ENCODE measurements around the gene DPYD. TPM values are rescaled to one million over a fixed set of nuclear protein-coding genes. Genes with fewer than 3 reads are reported as not detected.

Gene DPYD
- total RNA-seq, 2 donors from 2014 or later, result 11.1 to 11.5 TPM

DNA sequence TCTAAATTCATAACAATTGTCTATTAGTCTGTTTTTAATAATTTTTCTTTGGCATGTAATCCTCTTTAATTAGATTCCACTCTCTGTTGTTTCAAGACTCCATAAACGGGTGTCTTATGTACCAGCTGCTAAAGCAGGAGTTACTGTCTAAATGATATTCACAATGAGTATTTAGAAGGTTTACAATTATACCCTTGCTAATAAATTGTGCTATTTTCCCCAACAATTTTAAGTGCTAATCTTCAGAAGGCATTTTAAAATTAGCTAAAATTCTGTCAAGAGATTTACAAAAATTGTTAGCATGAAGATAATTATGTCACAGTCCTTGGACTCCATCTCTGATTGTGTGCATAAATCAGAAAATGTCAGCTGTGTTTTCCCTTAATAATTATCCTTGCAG lies 83.7 kb downstream of the DPYD start:
- Mint-ChIP-seq H3K9me3 (no peaks in the 10 kb centered on the region), H3K27ac (no peak overlapping the region), H3K36me3 (ENCODE audit: low read depth) (no peaks in the 10 kb centered on the region), H3K27me3 (no peaks in the 10 kb centered on the region), H3K4me1 (no peaks in the 10 kb centered on the region), H3K4me3 (no peak overlapping the region)
- no peak for ATAC-seq (replicated peaks)

- Mint-ChIP-seq H3K4me3 (no peak overlapping the region), H3K9me3 (no peaks in the 10 kb centered on the region)
- ATAC-seq (replicated peaks), result no peak
These were observed 85.9 kb downstream of the DPYD start for GRCh38 chr1:97834899-97835298.

DNA sequence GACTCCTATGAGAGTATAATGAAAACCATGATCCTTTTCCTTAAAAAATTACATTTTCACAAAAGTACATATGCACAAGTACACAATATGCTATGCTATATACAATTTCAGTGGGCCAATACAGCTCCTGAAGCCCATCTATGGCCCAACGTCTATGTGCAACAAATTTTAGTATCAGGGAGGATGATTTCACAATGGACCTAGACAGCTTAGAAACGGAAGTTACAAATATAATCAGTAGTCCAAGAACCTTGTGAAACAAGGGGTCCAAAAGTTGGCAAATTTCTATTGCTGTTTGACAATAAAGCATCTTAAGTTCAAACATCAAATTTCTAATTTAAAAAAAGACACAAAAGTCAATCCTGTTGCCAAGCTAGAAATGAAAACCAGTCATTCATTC lies 87.0 kb downstream of the DPYD start:
- Mint-ChIP-seq H3K27me3 (no peaks in the 10 kb centered on the region), H3K4me1 (no peaks in the 10 kb centered on the region), H3K4me3 (no peak overlapping the region), H3K27ac (no peak overlapping the region), H3K36me3 (ENCODE audit: low read depth) (no peaks in the 10 kb centered on the region), H3K9me3 (no peaks in the 10 kb centered on the region)
- ATAC-seq (replicated peaks), result no peak

More at GRCh38 chr1:97834899-97835298, 85.9 kb downstream of the DPYD start:
- Mint-ChIP-seq H3K4me1 (no peaks in the 10 kb centered on the region), H3K36me3 (ENCODE audit: low read depth) (no peaks in the 10 kb centered on the region), H3K27me3 (no peaks in the 10 kb centered on the region), H3K27ac (no peak overlapping the region)

DNA sequence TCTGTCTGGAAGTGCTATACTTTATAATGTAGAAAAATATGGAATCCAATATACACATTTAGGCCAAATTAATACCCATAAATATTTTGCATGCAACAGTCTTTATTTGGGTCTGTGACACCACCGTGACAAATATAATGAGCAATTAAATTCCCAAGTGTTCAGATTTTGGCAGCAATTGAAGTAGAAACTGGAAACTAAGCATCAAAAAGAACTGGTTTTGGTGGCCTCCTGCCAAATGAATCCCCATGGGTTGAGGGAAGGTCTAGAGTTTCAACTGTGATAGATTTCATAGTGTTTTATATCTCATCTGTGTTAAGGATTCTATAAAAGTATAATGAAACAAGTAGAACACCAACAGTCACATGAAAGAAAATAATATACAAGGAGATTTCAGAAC lies 88.4 kb downstream of the DPYD start:
- H3K36me3 Mint-ChIP-seq (ENCODE audit: low read depth), result no peaks in the 10 kb centered on the region
- H3K9me3 Mint-ChIP-seq, result no peaks in the 10 kb centered on the region
- no peaks in the 10 kb centered on the region for H3K27me3 Mint-ChIP-seq
- ATAC-seq (replicated peaks), result no peak
- no peak overlapping the region for H3K4me3 Mint-ChIP-seq
- no peaks in the 10 kb centered on the region for H3K4me1 Mint-ChIP-seq
- no peak overlapping the region for H3K27ac Mint-ChIP-seq

DNA sequence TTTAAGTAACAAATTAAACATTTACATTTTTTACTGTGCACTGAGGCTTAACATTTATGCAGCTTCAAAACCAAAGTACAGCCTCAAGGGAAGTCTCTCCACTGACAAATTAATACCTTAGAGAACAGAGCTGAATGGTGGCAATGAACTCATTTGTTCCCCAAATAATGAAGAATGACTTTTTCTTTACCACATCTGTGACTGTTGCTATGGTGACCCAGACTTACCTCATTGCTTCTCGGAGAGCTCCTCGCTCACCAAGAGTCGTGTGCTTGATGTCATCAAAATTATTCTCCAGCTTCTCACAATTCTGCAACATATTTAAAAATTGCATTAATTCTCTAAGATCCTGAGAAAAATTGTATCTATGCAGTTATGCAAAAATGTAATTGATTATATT lies 92.9 kb downstream of the DPYD start:
- ATAC-seq (replicated peaks), result peak; percentile 49
- Mint-ChIP-seq H3K36me3 (ENCODE audit: low read depth) (peaks cover 11% of the 10 kb centered on the region), H3K4me3 (no peak overlapping the region), H3K9me3 (no peaks in the 10 kb centered on the region), H3K27ac (no peak overlapping the region), H3K27me3 (no peaks in the 10 kb centered on the region), H3K4me1 (no peaks in the 10 kb centered on the region)

DNA sequence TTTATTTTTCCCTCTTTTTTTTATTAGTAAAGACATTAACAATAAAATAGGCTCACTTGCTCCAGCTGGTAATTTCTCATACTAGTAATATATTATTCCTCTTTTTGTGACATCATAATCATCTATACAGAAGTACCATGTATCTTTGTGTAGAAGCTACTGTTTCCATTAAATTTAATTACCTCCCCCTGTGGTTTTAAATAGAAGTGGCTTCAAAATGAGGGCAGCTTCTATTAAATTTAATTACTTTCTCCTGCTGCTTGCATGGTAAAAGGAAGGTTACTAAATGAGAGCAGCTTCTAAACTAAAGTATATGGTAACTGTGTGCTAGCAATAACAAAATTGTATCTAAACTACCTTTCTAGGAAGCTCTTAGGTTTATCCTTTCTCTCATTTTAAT lies 94.0 kb downstream of the DPYD start:
- H3K4me3 Mint-ChIP-seq, result no peak overlapping the region
- peaks cover 11% of the 10 kb centered on the region for H3K36me3 Mint-ChIP-seq (ENCODE audit: low read depth)
- no peaks in the 10 kb centered on the region for H3K27me3 Mint-ChIP-seq
- H3K4me1 Mint-ChIP-seq, result no peaks in the 10 kb centered on the region
- ATAC-seq (replicated peaks), result no peak
- no peaks in the 10 kb centered on the region for H3K9me3 Mint-ChIP-seq
- no peak overlapping the region for H3K27ac Mint-ChIP-seq

DNA sequence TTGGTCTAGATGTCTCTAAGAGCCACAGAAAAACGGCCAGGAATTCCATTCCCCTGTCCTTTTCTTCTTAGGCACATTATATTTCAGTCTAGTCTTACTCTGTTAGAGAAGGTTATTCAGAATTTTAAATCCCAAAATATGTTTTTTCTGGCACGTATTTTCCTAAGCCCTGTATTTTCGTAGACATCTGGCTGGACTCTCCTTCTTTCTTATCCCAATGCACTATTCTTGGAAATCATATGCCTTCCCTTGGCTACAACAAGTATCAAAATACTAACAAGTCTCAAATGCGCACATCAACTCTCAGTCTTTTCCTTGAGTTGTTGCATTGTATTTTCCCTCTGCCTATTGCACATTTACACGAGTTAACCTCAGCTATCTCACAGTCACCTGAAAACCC lies 96.2 kb downstream of the DPYD start:
- peaks cover 11% of the 10 kb centered on the region for H3K36me3 Mint-ChIP-seq (ENCODE audit: low read depth)
- no peaks in the 10 kb centered on the region for H3K4me1 Mint-ChIP-seq
- H3K27me3 Mint-ChIP-seq, result no peaks in the 10 kb centered on the region
- ATAC-seq (replicated peaks), result no peak
- no peak overlapping the region for H3K27ac Mint-ChIP-seq
- no peak overlapping the region for H3K4me3 Mint-ChIP-seq
- H3K9me3 Mint-ChIP-seq, result no peaks in the 10 kb centered on the region

DNA sequence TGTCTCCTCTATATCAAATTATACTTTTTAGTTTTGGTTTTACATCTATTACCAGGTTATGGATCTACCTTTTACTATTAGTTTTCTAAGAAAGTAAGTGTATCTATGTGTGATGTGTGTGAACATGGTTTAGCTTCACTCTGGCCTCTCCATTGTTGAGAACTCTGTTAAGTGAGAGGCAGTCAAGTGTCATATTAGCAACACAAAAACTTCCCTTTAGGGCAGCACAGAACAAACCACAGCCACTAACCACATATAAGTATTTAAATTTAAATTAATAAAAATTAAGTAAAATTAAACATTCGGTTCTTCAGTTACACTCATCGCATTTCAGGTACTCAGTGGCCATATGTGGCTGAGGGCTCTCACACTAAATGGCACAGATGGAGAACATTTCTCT lies 96.6 kb downstream of the DPYD start:
- H3K4me3 Mint-ChIP-seq, result no peak overlapping the region
- no peaks in the 10 kb centered on the region for H3K9me3 Mint-ChIP-seq
- H3K4me1 Mint-ChIP-seq, result no peaks in the 10 kb centered on the region
- no peak overlapping the region for H3K27ac Mint-ChIP-seq
- peaks cover 11% of the 10 kb centered on the region for H3K36me3 Mint-ChIP-seq (ENCODE audit: low read depth)
- no peaks in the 10 kb centered on the region for H3K27me3 Mint-ChIP-seq
- no peak for ATAC-seq (replicated peaks)

GRCh38 chr1:97820470-97821188 lies 100.2 kb downstream of the DPYD start:
- no peaks in the 10 kb centered on the region for H3K4me1 Mint-ChIP-seq
- H3K4me3 Mint-ChIP-seq, result no peak overlapping the region
- no peaks in the 10 kb centered on the region for H3K9me3 Mint-ChIP-seq
- peaks cover 4% of the 10 kb centered on the region for H3K36me3 Mint-ChIP-seq (ENCODE audit: low read depth)
- ATAC-seq (replicated peaks), result no peak
- H3K27me3 Mint-ChIP-seq, result no peaks in the 10 kb centered on the region
- no peak overlapping the region for H3K27ac Mint-ChIP-seq

DNA sequence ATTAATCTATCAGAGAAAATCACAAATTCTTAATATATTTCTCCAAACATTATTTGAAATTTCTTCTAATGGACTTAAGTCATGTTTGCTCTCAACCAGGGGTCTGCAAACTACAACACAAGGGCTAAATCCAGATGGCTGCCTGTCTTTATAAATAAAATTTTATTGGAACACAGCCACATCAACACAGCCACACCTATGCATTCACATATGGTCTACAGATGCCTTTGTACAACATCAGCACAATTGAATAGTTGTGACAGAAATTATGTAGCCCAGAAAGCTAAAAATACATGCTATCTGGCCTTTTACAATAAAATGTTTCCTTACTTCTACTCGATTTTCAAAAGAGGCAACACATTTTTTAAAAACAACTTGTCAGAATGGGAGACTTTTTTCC lies 103.9 kb downstream of the DPYD start:
- no peaks in the 10 kb centered on the region for H3K27me3 Mint-ChIP-seq
- no peak overlapping the region for H3K27ac Mint-ChIP-seq
- no peak overlapping the region for H3K4me3 Mint-ChIP-seq
- no peaks in the 10 kb centered on the region for H3K9me3 Mint-ChIP-seq
- H3K36me3 Mint-ChIP-seq (ENCODE audit: low read depth), result no peaks in the 10 kb centered on the region
- ATAC-seq (replicated peaks), result no peak
- no peaks in the 10 kb centered on the region for H3K4me1 Mint-ChIP-seq

DNA sequence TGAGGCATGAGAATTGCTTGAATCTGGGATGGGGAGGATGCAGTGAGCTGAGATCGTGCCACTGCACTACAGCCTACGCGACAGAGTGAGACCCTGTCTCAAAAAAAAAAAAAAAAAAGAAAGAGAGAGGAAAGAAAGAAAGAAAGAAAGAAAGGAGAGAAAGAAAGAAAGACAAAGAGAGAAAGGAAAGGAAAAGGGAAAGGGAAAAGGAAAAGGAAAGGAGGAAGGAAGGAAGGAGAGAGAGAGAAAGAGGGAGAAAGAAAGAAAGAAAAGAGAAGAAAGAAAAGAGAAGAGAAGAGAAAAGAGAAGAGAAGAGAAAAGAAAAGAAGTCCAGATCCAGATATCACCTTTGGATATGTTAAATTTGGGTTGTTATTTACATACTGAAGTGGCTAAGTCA lies 106.0 kb downstream of the DPYD start:
- H3K4me3 Mint-ChIP-seq, result no peak overlapping the region
- no peaks in the 10 kb centered on the region for H3K27me3 Mint-ChIP-seq
- H3K9me3 Mint-ChIP-seq, result no peaks in the 10 kb centered on the region
- no peaks in the 10 kb centered on the region for H3K36me3 Mint-ChIP-seq (ENCODE audit: low read depth)
- ATAC-seq (replicated peaks), result no peak
- no peaks in the 10 kb centered on the region for H3K4me1 Mint-ChIP-seq
- no peak overlapping the region for H3K27ac Mint-ChIP-seq

DNA sequence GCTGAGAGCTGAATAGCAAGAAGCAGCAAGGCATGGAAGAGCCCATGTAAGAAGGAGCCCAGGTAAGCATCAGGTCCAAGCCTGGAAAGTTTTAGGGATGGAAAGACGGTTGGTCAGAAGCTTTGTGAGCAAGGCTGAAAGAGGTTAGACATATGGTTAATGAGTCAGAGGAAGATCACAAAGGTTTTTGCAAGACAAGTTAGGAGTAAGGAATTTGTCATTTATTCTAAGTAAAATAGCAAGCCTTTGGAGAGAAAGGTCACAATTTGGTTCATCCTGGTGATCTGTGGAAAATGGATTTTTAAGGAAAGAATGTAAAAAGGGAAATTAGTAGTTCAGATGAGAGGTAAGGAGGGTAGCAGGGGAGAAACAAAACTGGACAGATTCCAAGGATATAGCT lies 106.7 kb downstream of the DPYD start:
- H3K4me1 Mint-ChIP-seq, result no peaks in the 10 kb centered on the region
- H3K9me3 Mint-ChIP-seq, result peaks cover 5% of the 10 kb centered on the region
- no peaks in the 10 kb centered on the region for H3K27me3 Mint-ChIP-seq
- H3K27ac Mint-ChIP-seq, result no peak overlapping the region
- no peaks in the 10 kb centered on the region for H3K36me3 Mint-ChIP-seq (ENCODE audit: low read depth)
- no peak overlapping the region for H3K4me3 Mint-ChIP-seq
- ATAC-seq (replicated peaks), result no peak

DNA sequence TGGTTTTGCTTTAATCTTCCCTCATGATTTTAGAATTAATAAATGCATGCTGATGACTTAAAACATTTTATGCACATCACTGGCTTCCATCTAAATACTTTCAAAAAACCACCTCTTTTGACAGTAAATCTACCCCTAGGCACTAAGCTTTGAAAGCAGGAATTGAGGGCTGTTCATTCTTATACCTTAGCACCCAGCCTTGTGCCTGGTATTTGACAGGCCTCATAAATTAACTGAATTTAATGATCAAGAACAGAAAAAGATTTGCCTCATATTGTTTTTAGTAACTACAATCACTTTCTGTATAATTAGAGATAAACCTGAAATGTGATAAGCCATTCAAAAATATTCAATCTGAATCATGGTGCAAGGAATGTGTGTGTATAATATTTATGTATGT lies 108.8 kb downstream of the DPYD start:
- peaks cover 5% of the 10 kb centered on the region for H3K9me3 Mint-ChIP-seq
- no peak overlapping the region for H3K27ac Mint-ChIP-seq
- H3K36me3 Mint-ChIP-seq (ENCODE audit: low read depth), result no peaks in the 10 kb centered on the region
- no peak for ATAC-seq (replicated peaks)
- H3K4me3 Mint-ChIP-seq, result no peak overlapping the region
- no peaks in the 10 kb centered on the region for H3K27me3 Mint-ChIP-seq
- no peaks in the 10 kb centered on the region for H3K4me1 Mint-ChIP-seq

GRCh38 chr1:97806996-97807520 lies 113.8 kb downstream of the DPYD start:
- peaks cover 5% of the 10 kb centered on the region for H3K36me3 Mint-ChIP-seq (ENCODE audit: low read depth)
- peaks cover 5% of the 10 kb centered on the region for H3K9me3 Mint-ChIP-seq
- no peaks in the 10 kb centered on the region for H3K27me3 Mint-ChIP-seq
- H3K4me3 Mint-ChIP-seq, result no peak overlapping the region
- peaks cover 4% of the 10 kb centered on the region for H3K4me1 Mint-ChIP-seq
- no peak overlapping the region for H3K27ac Mint-ChIP-seq
- no peak for ATAC-seq (replicated peaks)

- Mint-ChIP-seq H3K36me3 (ENCODE audit: low read depth) (peaks cover 5% of the 10 kb centered on the region), H3K9me3 (peaks cover 5% of the 10 kb centered on the region), H3K27ac (no peak overlapping the region), H3K27me3 (no peaks in the 10 kb centered on the region), H3K4me3 (no peak overlapping the region), H3K4me1 (peaks cover 4% of the 10 kb centered on the region)
- no peak for ATAC-seq (replicated peaks)
These were observed 114.5 kb downstream of the DPYD start for GRCh38 chr1:97806326-97806725.

- ATAC-seq (replicated peaks), result no peak
- Mint-ChIP-seq H3K27ac (peak overlapping the region; percentile 26), H3K9me3 (peaks cover 8% of the 10 kb centered on the region), H3K27me3 (no peaks in the 10 kb centered on the region), H3K36me3 (ENCODE audit: low read depth) (peaks cover 5% of the 10 kb centered on the region), H3K4me3 (no peak overlapping the region), H3K4me1 (peaks cover 11% of the 10 kb centered on the region)
These were observed 115.7 kb downstream of the DPYD start for GRCh38 chr1:97805093-97805492.
